Uterus (tissue), 2 donors: ENCODE results near the gene MBNL3.

ENCODE experiments used
- CTCF ChIP-seq, 4 experiments: fragments of 200-600 bp in 2 of 4; fragments of 450-650 bp in 2 of 4; sonication (generic) in 2 of 4; IDR thresholded peaks; one replicate each; pipeline ENCODE4 v1.5.1; 2016 to 2019; ENCODE audit warnings: antibody characterized with exemption in 4 of 4, mild to moderate bottlenecking in 2 of 4, moderate library complexity in 1 of 4
- POLR2A ChIP-seq, 2 donors: fragments of 450-650 bp; IDR thresholded peaks; one replicate each; pipeline ENCODE4 v1.6.1; 2016; ENCODE audit warnings: antibody characterized with exemption in 2 of 2, mild to moderate bottlenecking in 1 of 2, moderate library complexity in 1 of 2

DNA sequence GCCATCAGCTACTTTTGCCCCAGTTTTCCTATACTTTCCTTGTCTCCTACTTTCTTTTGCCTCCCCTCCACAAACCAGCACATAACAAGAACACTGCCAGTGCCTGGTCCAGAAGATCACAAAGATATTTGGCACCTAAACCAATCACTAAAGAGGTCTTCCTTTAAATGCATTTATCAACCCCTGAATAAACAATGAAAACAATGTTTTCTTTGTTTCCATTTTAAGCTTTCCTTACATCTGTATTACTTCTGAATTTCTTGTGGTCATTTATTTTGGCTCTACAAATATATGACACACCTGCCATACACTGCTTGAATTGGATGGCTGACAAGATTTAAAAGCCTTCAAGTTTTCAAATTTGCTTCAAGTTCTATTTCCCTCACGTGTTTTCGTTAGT, 43.9 kb downstream of the MBNL3 start:
- TF ChIP-seq CTCF (IDR thresholded peaks at IDR 0.05): no peak
- TF ChIP-seq POLR2A (IDR thresholded peaks at IDR 0.05): no peak
